HG03280 (cell line): ENCODE results near the gene FOXF1.

Experiments
- ATAC-seq: cut with Tn5 transposase; IDR thresholded peaks from one replicate; pipeline ENCODE4 v1.9.1; 2021; ENCODE audit warnings: mild to moderate bottlenecking, moderate library complexity; ENCODE audit not compliant: unreplicated experiment

Gene FOXF1

DNA sequence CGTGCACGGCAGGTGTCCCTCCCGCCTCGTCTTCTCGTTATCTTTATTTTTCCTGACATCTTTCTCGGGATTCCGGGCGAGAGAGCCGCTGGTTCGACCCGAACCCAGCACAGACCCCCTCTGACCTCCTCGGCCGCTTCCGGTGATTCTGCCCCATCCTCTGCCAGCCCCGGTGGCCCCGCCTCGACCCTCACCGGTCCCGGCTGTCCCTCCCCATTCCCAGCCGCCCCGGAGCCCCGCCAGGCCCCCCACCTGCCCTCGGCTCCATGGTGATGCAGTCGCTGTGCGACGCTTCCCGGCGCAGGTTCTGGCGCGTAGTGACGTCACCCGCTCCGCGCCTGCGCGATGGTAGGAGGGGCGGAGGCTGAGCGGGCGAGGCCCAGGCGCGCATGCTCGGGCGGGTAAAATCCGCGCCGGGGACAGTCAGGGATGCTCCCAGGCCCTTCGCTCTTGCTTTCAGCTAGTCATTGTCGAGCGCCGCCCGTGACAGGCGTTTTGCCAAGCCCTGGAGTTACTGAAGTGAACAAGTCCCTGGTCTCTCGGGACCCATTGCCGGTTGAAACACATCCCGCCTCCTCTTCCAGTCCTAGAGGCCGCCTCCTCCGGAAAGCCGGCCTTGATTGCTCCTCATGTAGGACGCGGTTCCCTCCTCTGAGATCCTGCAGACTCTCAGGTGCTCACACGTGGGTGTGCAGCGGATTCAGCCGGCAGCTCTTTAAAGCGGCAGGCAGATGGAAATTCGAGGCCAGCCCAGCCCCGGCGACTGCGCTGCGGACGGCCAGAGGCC is 44.8 kb downstream of the FOXF1 start, which contains the start of gene MTHFSD:
MTHFSD (minus strand) TSS at position 319 of the 787 bp plus-strand sequence; CDS start at position 268, 51 bp downstream.
- peak; percentile 93 for ATAC-seq

DNA sequence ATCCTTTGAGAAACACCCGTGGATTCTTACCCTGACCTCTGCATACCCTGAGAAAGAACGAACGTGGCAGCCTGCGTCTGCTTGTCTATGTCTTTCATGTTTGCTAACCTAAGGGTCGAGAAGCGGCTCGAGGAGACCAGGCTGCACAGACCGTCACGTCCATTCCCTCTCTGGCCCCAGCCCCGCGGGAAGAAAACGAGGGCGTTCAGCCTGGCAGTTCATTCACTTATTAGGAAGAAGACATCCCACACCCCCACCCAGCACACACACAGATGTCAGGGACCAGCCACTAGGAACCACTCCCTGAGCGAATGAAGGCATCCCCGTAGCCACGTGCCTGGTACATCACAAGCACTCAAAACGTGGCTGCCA is 45.4 kb downstream of the FOXF1 start:
- ATAC-seq: no peak

DNA sequence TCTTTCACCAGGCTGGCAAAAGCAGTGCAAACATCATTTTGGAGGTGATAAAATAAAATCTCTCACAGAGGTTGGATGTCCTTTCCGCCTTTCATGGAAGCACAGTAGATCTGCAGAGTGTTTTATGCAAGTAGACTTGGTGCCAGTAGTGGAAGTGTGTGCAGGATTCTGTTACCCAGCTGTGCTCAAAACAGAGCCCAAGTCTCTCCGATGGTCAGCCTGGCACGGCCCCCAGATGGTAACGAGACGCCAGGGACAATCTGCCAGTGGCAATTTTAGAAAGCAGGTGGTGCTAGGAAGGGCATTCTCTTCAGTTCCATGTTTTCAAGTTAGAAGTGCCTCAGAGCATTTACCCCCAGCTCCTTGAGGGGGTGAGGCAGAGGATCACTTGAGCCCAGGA is 46.2 kb downstream of the FOXF1 start:
- no peak for ATAC-seq

DNA sequence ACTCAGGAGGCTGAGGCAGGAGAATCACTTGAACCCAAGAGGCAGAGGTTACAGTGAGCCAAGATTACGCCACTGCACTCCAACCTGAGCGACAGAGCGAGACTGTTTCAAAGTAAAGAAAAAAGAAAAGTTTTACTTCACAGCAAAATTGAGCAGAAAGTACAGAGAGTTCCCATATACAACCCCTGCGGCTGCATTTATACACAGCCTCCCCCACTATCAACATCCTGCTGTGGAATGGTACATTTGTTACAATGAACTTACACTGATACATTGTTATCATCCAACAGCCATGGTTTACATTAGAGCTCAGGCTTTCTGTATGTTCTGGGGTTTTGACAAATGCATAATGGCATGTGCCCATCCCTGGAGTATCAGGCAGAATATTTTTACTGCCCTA is 47.3 kb downstream of the FOXF1 start:
- no peak for ATAC-seq

DNA sequence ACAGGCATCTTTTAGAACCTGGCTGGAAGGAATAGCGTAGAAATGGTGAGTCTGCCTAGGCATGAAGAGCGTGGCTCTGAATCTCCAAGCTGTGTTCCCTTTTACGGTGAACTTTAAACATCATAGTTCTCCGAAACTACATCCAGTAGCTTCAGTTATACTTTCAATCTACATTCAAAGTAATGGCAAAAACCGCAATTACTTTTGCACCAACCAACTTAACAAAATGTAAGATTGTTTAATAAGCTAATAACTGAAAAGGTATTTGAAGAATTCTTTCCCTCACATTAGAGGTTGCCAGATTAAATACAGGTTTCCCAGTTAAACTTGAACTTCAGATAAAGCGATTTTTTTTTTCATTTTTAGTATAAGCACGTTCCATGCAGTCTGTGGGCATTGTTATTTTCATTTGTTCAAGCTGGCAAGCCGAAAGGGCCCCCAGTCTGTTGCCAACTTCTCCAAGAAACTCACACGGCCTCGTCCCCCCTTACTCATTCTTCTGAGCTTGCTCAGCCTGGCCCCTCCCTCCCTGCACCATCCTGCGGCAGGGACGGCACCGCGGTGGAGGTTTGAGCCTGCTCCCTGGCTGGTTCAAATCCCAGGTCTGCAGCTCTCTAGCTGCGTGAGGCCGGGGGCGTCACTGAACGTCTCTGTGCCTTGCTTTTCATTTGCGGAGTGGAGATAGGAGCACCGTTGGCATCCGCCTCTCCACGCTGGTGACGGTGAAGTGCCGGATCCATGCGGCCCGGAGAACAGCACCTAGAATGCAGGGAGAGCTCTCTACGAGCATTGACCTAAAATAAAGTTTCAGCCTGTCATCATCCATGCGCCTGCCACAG is 48.2 kb downstream of the FOXF1 start:
- no peak for ATAC-seq

DNA sequence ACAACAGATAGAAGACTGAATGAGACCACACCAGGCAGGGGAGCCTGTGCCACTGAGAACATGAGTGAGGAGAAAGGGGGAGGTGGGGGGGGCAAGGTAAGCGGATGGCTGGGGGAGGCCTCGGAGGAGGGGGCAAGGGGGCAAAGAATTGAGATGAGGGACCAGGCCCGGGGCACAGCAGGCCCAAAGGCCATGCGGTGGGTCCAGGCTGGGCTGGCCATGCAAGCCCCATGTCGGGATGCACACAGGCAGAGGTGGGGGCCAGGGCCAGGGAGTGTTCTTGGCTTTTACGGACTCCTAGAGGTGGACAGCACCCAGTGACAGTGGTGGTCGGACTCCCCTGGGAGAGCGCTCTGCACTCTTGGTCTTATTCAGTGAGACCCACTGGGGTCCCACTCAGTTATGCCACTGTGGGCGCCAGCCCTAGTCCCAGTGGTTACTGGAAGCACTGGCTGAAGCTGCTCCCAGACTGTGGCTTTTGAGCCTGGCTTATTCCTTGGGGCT is 49.5 kb downstream of the FOXF1 start:
- ATAC-seq: no peak

DNA sequence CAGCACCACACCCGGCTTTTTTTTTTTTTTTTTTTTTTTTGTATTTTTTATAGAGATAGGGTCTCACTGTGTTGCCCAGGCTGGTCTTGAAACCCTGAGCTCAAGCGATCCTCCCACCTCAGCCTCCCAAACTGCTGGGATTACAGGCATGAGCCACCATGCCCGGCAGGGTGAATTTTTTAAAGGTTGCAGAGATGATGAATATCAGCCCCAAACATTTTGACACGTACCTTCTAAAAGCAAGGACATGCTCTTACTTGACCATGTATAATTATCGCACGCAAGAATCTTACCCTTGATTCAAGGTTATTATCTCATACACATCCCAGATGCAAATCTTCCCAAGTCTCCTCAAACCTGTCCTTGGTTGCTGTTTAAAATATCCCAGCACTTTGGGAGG is 52.0 kb downstream of the FOXF1 start:
- no peak for ATAC-seq

DNA sequence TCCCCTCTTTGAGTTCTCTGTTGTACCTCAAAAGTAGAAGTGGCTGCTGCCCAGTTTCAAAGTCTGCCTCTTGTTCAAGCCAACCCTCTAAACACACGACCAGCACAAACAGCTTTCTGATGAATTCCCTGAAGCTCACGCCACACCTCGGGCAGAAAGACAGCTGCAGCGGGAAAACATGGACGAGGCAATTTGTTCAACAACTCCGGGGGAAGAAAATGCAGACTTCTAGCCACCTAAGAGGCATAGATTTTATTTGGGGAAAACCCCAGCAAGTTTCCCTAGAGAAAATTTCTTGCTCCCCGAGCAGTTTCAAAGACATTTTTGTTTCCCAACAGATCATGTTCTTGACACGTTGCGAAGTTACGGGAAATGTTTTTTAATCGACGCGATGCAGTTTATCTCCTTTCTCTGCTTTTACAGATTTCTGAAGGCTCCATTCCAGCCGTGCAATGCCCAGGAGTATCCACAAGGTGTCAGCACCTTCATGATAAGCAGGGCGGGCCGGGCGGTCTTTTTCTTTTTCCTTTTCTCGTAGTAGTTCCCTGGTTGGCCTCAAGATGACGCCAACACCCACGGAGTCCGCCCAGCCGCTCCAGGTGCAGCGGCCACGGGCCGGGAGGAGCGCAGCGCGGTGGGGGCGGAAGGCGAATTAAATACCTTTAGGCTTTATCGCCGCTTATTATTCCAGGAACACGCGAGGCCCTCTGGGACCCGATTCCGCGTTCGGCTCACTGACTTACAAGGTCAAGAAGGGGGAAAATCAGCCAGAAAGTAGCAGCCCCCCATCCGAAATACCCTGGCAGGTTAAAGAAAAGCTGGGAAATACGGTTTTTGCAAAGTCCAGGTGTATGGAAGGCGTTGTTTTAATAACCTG is 53.4 kb downstream of the FOXF1 start:
- ATAC-seq: peak; percentile 84
